ENCODE measurements around the gene TLX3. TPM values are rescaled to one million over a fixed set of nuclear protein-coding genes. Genes with fewer than 3 reads are reported as not detected.

The TLX3 gene
- total RNA-seq, 1 donor from 2014 or later = not detected

DNA sequence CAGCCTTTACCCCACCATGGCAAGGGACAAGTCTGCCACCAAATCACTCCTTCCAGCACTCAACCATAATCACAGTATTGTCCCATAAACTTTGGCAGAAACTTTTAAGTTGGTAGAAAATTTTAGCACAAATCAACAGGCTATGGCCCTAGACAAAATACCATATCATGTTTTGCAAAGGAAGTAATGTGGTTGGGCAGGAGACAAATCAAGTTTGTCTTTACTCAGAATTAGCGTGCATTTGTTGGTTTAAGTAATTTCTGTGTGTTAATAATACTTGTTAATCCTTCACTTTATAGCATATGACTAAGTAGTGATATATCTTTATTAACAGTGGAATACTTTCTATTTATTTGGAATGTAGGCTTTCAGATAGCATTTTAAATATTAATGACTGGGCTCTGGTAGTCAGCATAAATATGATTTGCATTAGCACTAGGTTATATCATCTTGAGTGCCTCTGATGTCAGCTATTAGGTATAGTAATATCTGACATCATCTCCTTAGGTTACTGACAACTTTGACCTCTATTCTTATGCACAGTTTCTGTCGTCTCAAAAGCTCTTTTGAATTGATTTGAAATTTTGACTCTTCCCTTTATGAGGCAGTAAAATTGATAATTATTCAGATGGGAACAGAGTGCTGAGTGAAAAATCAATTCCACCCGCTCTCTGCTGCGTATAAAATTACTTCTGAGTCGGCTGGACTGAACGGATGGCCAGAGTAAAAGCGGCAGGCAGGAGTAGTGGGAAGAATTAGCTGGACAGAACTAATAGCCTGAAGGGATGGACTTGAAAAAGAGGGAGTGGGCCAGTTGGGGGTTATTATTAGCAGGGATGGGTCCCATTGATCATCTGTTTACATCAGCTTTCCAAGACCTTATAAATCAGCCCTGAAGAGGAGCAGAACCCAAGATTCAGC is 40.1 kb upstream of the TLX3 start:
- Mint-ChIP-seq H3K4me3 (ENCODE audit: unreplicated experiment) (no peak overlapping the region), H3K36me3 (ENCODE audit: unreplicated experiment) (no peaks in the 10 kb centered on the region), H3K27ac (ENCODE audit: unreplicated experiment) (no peak overlapping the region), H3K27me3 (ENCODE audit: unreplicated experiment) (no peaks in the 10 kb centered on the region), H3K9me3 (ENCODE audit: unreplicated experiment) (peaks cover 5% of the 10 kb centered on the region), H3K4me1 (ENCODE audit: unreplicated experiment) (peaks cover 39% of the 10 kb centered on the region)
- DNase-seq (ENCODE audit: extremely low spot score, unreplicated experiment) = no peak
- TF ChIP-seq, protein P1, sequence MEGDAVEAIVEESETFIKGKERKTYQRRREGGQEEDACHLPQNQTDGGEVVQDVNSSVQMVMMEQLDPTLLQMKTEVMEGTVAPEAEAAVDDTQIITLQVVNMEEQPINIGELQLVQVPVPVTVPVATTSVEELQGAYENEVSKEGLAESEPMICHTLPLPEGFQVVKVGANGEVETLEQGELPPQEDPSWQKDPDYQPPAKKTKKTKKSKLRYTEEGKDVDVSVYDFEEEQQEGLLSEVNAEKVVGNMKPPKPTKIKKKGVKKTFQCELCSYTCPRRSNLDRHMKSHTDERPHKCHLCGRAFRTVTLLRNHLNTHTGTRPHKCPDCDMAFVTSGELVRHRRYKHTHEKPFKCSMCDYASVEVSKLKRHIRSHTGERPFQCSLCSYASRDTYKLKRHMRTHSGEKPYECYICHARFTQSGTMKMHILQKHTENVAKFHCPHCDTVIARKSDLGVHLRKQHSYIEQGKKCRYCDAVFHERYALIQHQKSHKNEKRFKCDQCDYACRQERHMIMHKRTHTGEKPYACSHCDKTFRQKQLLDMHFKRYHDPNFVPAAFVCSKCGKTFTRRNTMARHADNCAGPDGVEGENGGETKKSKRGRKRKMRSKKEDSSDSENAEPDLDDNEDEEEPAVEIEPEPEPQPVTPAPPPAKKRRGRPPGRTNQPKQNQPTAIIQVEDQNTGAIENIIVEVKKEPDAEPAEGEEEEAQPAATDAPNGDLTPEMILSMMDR (IDR thresholded peaks at IDR 0.05) = no peak

DNA sequence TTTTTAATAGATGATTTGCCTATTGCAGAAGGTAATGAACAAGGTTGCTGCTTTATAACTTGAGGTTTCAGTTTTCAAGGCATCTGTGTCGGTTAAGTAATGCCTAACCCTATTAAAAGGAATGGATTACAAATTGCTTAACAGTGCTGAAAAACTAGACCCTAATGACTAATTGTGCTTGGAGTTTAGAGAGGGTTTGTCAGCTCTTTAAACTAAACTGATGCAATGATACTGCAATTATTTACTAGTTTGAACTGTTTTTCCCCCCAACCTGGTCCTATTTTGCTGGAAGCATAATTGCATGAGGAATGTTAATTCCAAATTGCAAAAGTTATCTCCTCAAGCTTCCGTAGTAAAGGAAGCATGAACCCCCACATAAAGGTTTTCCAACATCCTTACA is 39.3 kb upstream of the TLX3 start:
- H3K27ac Mint-ChIP-seq (ENCODE audit: unreplicated experiment) = peak overlapping the region; percentile 32
- H3K27me3 Mint-ChIP-seq (ENCODE audit: unreplicated experiment) = no peaks in the 10 kb centered on the region
- peaks cover 5% of the 10 kb centered on the region for H3K9me3 Mint-ChIP-seq (ENCODE audit: unreplicated experiment)
- peaks cover 39% of the 10 kb centered on the region for H3K4me1 Mint-ChIP-seq (ENCODE audit: unreplicated experiment)
- H3K36me3 Mint-ChIP-seq (ENCODE audit: unreplicated experiment) = no peaks in the 10 kb centered on the region
- DNase-seq (ENCODE audit: extremely low spot score, unreplicated experiment) = no peak
- TF ChIP-seq, protein P1 (IDR thresholded peaks at IDR 0.05) = no peak
- no peak overlapping the region for H3K4me3 Mint-ChIP-seq (ENCODE audit: unreplicated experiment)

DNA sequence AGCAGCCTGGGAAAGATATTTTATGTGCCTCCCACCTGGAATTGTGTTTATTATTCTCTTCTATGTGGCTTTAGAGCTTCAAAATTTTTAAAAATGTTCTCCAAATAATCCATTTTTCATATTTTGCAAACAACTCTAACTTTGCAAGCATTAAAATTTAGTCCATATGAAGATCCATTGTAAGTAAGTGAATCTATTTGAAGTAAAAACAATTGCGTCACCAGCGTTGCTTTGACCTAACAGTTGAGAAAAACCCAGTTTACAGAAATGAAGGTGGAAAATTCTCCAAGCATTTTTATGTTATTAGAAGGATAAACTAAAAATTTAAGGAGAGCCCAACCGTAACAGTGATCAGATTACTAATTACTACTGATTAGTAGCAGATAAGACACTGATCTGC is 38.9 kb upstream of the TLX3 start:
- Mint-ChIP-seq H3K27ac (ENCODE audit: unreplicated experiment) (peak overlapping the region; percentile 32), H3K36me3 (ENCODE audit: unreplicated experiment) (no peaks in the 10 kb centered on the region), H3K9me3 (ENCODE audit: unreplicated experiment) (peaks cover 5% of the 10 kb centered on the region), H3K27me3 (ENCODE audit: unreplicated experiment) (no peaks in the 10 kb centered on the region), H3K4me3 (ENCODE audit: unreplicated experiment) (no peak overlapping the region), H3K4me1 (ENCODE audit: unreplicated experiment) (peaks cover 39% of the 10 kb centered on the region)
- no peak for DNase-seq (ENCODE audit: extremely low spot score, unreplicated experiment)
- TF ChIP-seq, protein P1 (IDR thresholded peaks at IDR 0.05) = no peak

- TF ChIP-seq, protein P1 (IDR thresholded peaks at IDR 0.05) = no peak
- Mint-ChIP-seq H3K27me3 (ENCODE audit: unreplicated experiment) (no peaks in the 10 kb centered on the region), H3K27ac (ENCODE audit: unreplicated experiment) (peak overlapping the region; percentile 45), H3K36me3 (ENCODE audit: unreplicated experiment) (no peaks in the 10 kb centered on the region), H3K9me3 (ENCODE audit: unreplicated experiment) (peaks cover 5% of the 10 kb centered on the region), H3K4me3 (ENCODE audit: unreplicated experiment) (no peak overlapping the region), H3K4me1 (ENCODE audit: unreplicated experiment) (peaks cover 45% of the 10 kb centered on the region)
- DNase-seq (ENCODE audit: extremely low spot score, unreplicated experiment) = no peak
Measured at GRCh38 chr5:171271798-171272197, 37.2 kb upstream of the TLX3 start.

Data from osteocyte (in vitro differentiated cells).